Measurements from ENCODE around the gene DCAF4. TPM values are rescaled to one million over a fixed set of nuclear protein-coding genes. Genes with fewer than 3 reads are reported as not detected.
"Not testable (repeated sequence)": the region's sequence is repeated elsewhere in the genome, so short reads cannot be mapped to it uniquely, and the experiment has no call there.

DCAF4 gene
- total RNA-seq, 3 donors from 2014 or later: 29.7 to 39.2 (median 34.0) TPM

GRCh38 chr14:72958548-72958947, 32.3 kb downstream of the DCAF4 start:
- Mint-ChIP-seq H3K9me3 (no peaks in the 10 kb centered on the region), H3K36me3 (ENCODE audit: insufficient read depth) (peaks cover 42% of the 10 kb centered on the region), H3K27me3 (ENCODE audit: low read depth) (no peaks in the 10 kb centered on the region), H3K4me1 (ENCODE audit: low read depth) (no peaks in the 10 kb centered on the region), H3K4me3 (no peak overlapping the region)
- DNase-seq: no peak
- ATAC-seq: no peak

- ATAC-seq; H3K4me1 Mint-ChIP-seq (ENCODE audit: low read depth); DNase-seq; H3K27me3 Mint-ChIP-seq (ENCODE audit: low read depth); H3K4me3 Mint-ChIP-seq; H3K9me3 Mint-ChIP-seq: not testable (repeated sequence)
- H3K36me3 Mint-ChIP-seq (ENCODE audit: insufficient read depth): peaks cover 37% of the 10 kb centered on the region
Observed at GRCh38 chr14:72961016-72961415, 34.8 kb downstream of the DCAF4 start.

- Mint-ChIP-seq H3K4me1 (ENCODE audit: low read depth) (no peaks in the 10 kb centered on the region), H3K4me3 (no peak overlapping the region), H3K9me3 (no peaks in the 10 kb centered on the region), H3K36me3 (ENCODE audit: insufficient read depth) (peaks cover 32% of the 10 kb centered on the region), H3K27me3 (ENCODE audit: low read depth) (no peaks in the 10 kb centered on the region)
- ATAC-seq: no peak
- no peak for DNase-seq
Observed at GRCh38 chr14:72961579-72962335, 35.5 kb downstream of the DCAF4 start.

GRCh38 chr14:72962336-72962754, 36.1 kb downstream of the DCAF4 start:
- H3K27me3 Mint-ChIP-seq (ENCODE audit: low read depth); DNase-seq; H3K9me3 Mint-ChIP-seq; H3K4me1 Mint-ChIP-seq (ENCODE audit: low read depth); H3K4me3 Mint-ChIP-seq; ATAC-seq: not testable (repeated sequence)
- H3K36me3 Mint-ChIP-seq (ENCODE audit: insufficient read depth): peaks cover 29% of the 10 kb centered on the region

GRCh38 chr14:72962829-72963312, 36.6 kb downstream of the DCAF4 start:
- H3K4me3 Mint-ChIP-seq: no peak overlapping the region
- no peaks in the 10 kb centered on the region for H3K4me1 Mint-ChIP-seq (ENCODE audit: low read depth)
- H3K36me3 Mint-ChIP-seq (ENCODE audit: insufficient read depth): peaks cover 27% of the 10 kb centered on the region
- DNase-seq: no peak
- ATAC-seq: no peak
- H3K27me3 Mint-ChIP-seq (ENCODE audit: low read depth): no peaks in the 10 kb centered on the region
- no peaks in the 10 kb centered on the region for H3K9me3 Mint-ChIP-seq

- DNase-seq: no peak
- no peaks in the 10 kb centered on the region for H3K9me3 Mint-ChIP-seq
- peaks cover 34% of the 10 kb centered on the region for H3K36me3 Mint-ChIP-seq (ENCODE audit: insufficient read depth)
- no peak overlapping the region for H3K4me3 Mint-ChIP-seq
- no peaks in the 10 kb centered on the region for H3K27me3 Mint-ChIP-seq (ENCODE audit: low read depth)
- no peak for ATAC-seq
- H3K4me1 Mint-ChIP-seq (ENCODE audit: low read depth): no peaks in the 10 kb centered on the region
Observed at GRCh38 chr14:72965249-72965648, 39.0 kb downstream of the DCAF4 start.

- no peaks in the 10 kb centered on the region for H3K4me1 Mint-ChIP-seq (ENCODE audit: low read depth)
- H3K9me3 Mint-ChIP-seq: no peaks in the 10 kb centered on the region
- H3K4me3 Mint-ChIP-seq: no peak overlapping the region
- peaks cover 30% of the 10 kb centered on the region for H3K36me3 Mint-ChIP-seq (ENCODE audit: insufficient read depth)
- DNase-seq: no peak
- ATAC-seq: no peak
- H3K27me3 Mint-ChIP-seq (ENCODE audit: low read depth): no peaks in the 10 kb centered on the region
Observed at GRCh38 chr14:72966038-72966437, 39.8 kb downstream of the DCAF4 start.

GRCh38 chr14:72968316-72968715, 42.1 kb downstream of the DCAF4 start:
- no peaks in the 10 kb centered on the region for H3K4me1 Mint-ChIP-seq (ENCODE audit: low read depth)
- ATAC-seq (no peak), DNase-seq (no peak)
- H3K9me3 Mint-ChIP-seq: no peaks in the 10 kb centered on the region
- H3K4me3 Mint-ChIP-seq: no peak overlapping the region
- no peaks in the 10 kb centered on the region for H3K27me3 Mint-ChIP-seq (ENCODE audit: low read depth)
- peaks cover 25% of the 10 kb centered on the region for H3K36me3 Mint-ChIP-seq (ENCODE audit: insufficient read depth)

- Mint-ChIP-seq H3K4me1 (ENCODE audit: low read depth) (no peaks in the 10 kb centered on the region), H3K27me3 (ENCODE audit: low read depth) (no peaks in the 10 kb centered on the region)
Observed at GRCh38 chr14:72970058-72970630, 43.9 kb downstream of the DCAF4 start.

GRCh38 chr14:72970824-72971434, 44.7 kb downstream of the DCAF4 start:
- Mint-ChIP-seq H3K36me3 (ENCODE audit: insufficient read depth) (peaks cover 34% of the 10 kb centered on the region), H3K27me3 (ENCODE audit: low read depth) (no peaks in the 10 kb centered on the region), H3K4me1 (ENCODE audit: low read depth) (no peaks in the 10 kb centered on the region), H3K4me3 (no peak overlapping the region), H3K9me3 (no peaks in the 10 kb centered on the region)
- DNase-seq (no peak), ATAC-seq (no peak)

More at GRCh38 chr14:72970058-72970630, 43.9 kb downstream of the DCAF4 start:
- Mint-ChIP-seq H3K4me3 (no peak overlapping the region), H3K9me3 (no peaks in the 10 kb centered on the region), H3K36me3 (ENCODE audit: insufficient read depth) (peaks cover 28% of the 10 kb centered on the region)
- DNase-seq (no peak), ATAC-seq (no peak)

- no peaks in the 10 kb centered on the region for H3K9me3 Mint-ChIP-seq
- no peak overlapping the region for H3K4me3 Mint-ChIP-seq
- H3K4me1 Mint-ChIP-seq (ENCODE audit: low read depth): no peaks in the 10 kb centered on the region
- no peaks in the 10 kb centered on the region for H3K27me3 Mint-ChIP-seq (ENCODE audit: low read depth)
- H3K36me3 Mint-ChIP-seq (ENCODE audit: insufficient read depth): peaks cover 34% of the 10 kb centered on the region
- DNase-seq (no peak), ATAC-seq (no peak)
Observed at GRCh38 chr14:72974661-72975060, 48.4 kb downstream of the DCAF4 start.

GRCh38 chr14:72975770-72976169, 49.5 kb downstream of the DCAF4 start:
- ATAC-seq (no peak), DNase-seq (no peak)
- Mint-ChIP-seq H3K27me3 (ENCODE audit: low read depth) (no peaks in the 10 kb centered on the region), H3K36me3 (ENCODE audit: insufficient read depth) (peaks cover 30% of the 10 kb centered on the region), H3K9me3 (no peaks in the 10 kb centered on the region), H3K4me1 (ENCODE audit: low read depth) (no peaks in the 10 kb centered on the region), H3K4me3 (no peak overlapping the region)

- Mint-ChIP-seq H3K36me3 (ENCODE audit: insufficient read depth) (peaks cover 34% of the 10 kb centered on the region), H3K4me1 (ENCODE audit: low read depth) (no peaks in the 10 kb centered on the region), H3K9me3 (no peaks in the 10 kb centered on the region), H3K27me3 (ENCODE audit: low read depth) (no peaks in the 10 kb centered on the region), H3K4me3 (no peak overlapping the region)
- DNase-seq (no peak), ATAC-seq (no peak)
Observed at GRCh38 chr14:72978856-72979255, 52.6 kb downstream of the DCAF4 start.

GRCh38 chr14:72980863-72981262, 54.6 kb downstream of the DCAF4 start:
- no peaks in the 10 kb centered on the region for H3K4me1 Mint-ChIP-seq (ENCODE audit: low read depth)
- no peak for ATAC-seq
- H3K27me3 Mint-ChIP-seq (ENCODE audit: low read depth): no peaks in the 10 kb centered on the region
- DNase-seq: no peak
- H3K9me3 Mint-ChIP-seq: peaks cover 6% of the 10 kb centered on the region
- no peak overlapping the region for H3K4me3 Mint-ChIP-seq
- H3K36me3 Mint-ChIP-seq (ENCODE audit: insufficient read depth): peaks cover 33% of the 10 kb centered on the region

All from activated T-cell treated with anti-CD3 and anti-CD28 coated beads, Interleukin-2, amount 50 U/mL, for 4 hours (primary cell).